Karpas-422 (cell line): ENCODE measurements around the gene CIITA. TPM values are rescaled to one million over a fixed set of nuclear protein-coding genes. Genes with fewer than 3 reads are reported as not detected.
"Not testable (repeated sequence)": the region's sequence is repeated elsewhere in the genome, so short reads cannot be mapped to it uniquely, and the experiment has no call there.

ENCODE experiments used
- DNase-seq: peaks from one replicate; pipeline ENCODE4 v3.0.0-alpha.2; 2015
- H2AFZ ChIP-seq: fragments of 200-600 bp; sonication (generic); 2 replicates; pipeline ENCODE4 v1.6.1; 2014; ENCODE audit warnings: antibody characterized with exemption, low read length, mixed read lengths
- H3K27ac ChIP-seq: fragments of 200-600 bp; sonication (generic); 2 replicates; pipeline ENCODE4 v1.5.1; 2014; ENCODE audit warnings: mild to moderate bottlenecking, low read length, moderate library complexity
- H3K27me3 ChIP-seq: fragments of 200-600 bp; sonication (generic); 2 replicates; pipeline ENCODE4 v1.6.1; 2014; ENCODE audit warnings: low read length, mixed read lengths
- H3K36me3 ChIP-seq: fragments of 200-600 bp; sonication (generic); 2 replicates; pipeline ENCODE4 v1.6.1; 2014; ENCODE audit warnings: low read length, mixed read lengths; ENCODE audit not compliant: insufficient read depth
- H3K4me1 ChIP-seq: fragments of 200-600 bp; sonication (generic); 2 replicates; pipeline ENCODE4 v1.6.1; 2014; ENCODE audit warnings: mild to moderate bottlenecking, low read length, mixed read lengths
- H3K4me2 ChIP-seq: fragments of 200-600 bp; sonication (generic); 2 replicates; pipeline ENCODE4 v1.6.1; 2014; ENCODE audit warnings: low read length, low read depth, mild to moderate bottlenecking; ENCODE audit not compliant: poor library complexity, severe bottlenecking
- H3K4me3 ChIP-seq: fragments of 200-600 bp; sonication (generic); 2 replicates; pipeline ENCODE4 v1.5.1; 2014; ENCODE audit warnings: mild to moderate bottlenecking, antibody characterized with exemption, low read length, mixed read lengths
- H3K79me2 ChIP-seq: fragments of 200-600 bp; sonication (generic); 2 replicates; pipeline ENCODE4 v1.6.1; 2014; ENCODE audit warnings: mild to moderate bottlenecking, low read length, mixed read lengths
- H3K9ac ChIP-seq: fragments of 200-600 bp; sonication (generic); 2 replicates; pipeline ENCODE4 v1.6.0; 2014; ENCODE audit warnings: low read length
- H3K9me2 ChIP-seq: fragments of 200-600 bp; sonication (generic), shearing (Covaris generic); replicated peaks from 2 replicates; pipeline ENCODE4 v1.6.0; 2014; ENCODE audit warnings: mild to moderate bottlenecking, low read length, moderate library complexity; ENCODE audit not compliant: insufficient read depth
- H3K9me3 ChIP-seq: fragments of 300-700, 200-600 bp; sonication (generic); 2 replicates; pipeline ENCODE4 v1.6.1; 2014; ENCODE audit warnings: low read length, mixed read lengths
- H4K20me1 ChIP-seq: fragments of 200-600 bp; sonication (generic); 2 replicates; pipeline ENCODE4 v1.6.1; 2014; ENCODE audit warnings: mild to moderate bottlenecking, antibody characterized with exemption, low read length, low read depth; ENCODE audit not compliant: insufficient read depth
- total RNA-seq: library from RNA; depleted of rRNA; stranded (reverse); fragments of >200 nt; shearing (Covaris generic); gene quantifications from 2 replicates; pipeline ENCODE4 v1.2.3, GENCODE V29; 2014; ENCODE audit warnings: low replicate concordance

CIITA gene
- total RNA-seq, 1 experiment from 2014 or later: 66.2 TPM

DNA sequence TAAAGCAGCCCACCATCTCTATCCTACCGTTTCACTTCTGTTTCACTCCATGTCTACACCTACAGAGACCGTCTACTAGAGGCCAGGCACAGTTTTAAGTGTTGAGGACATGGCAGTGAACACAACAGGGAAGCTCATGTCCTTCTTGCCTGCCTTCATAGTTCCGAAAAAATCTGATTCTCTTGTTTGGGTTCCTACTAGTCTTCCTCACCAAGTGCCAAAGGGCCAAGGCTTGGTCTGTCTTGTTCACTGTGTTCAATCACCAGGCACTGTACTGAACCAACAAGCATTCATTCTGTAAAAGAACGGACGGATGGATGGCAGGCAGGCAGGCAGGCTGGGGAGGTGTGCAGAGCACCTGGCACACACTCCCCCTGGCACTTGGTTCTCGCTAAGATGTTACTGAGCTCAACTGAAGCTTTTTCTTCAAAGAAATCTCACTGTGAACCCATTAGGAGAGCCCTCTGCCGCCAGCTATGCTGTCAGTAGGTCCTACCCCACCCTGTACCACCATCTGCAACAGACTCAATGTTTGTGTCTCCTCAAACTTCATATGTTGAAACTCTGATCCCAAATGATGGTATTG lies 62.7 kb downstream of the CIITA start:
- Histone ChIP-seq H3K4me2 (peak overlapping the region; percentile 100), H3K9ac (peak overlapping the region; percentile 96), H3K79me2 (peaks cover 70% of the 10 kb centered on the region), H3K9me2 (no peaks in the 10 kb centered on the region), H2AFZ (no peak overlapping the region), H3K27ac (peak overlapping the region; percentile 91), H4K20me1 (peaks cover 25% of the 10 kb centered on the region), H3K4me3 (peak overlapping the region; percentile 98), H3K4me1 (peaks cover 58% of the 10 kb centered on the region), H3K9me3 (no peaks in the 10 kb centered on the region), H3K27me3 (no peaks in the 10 kb centered on the region), H3K36me3 (peaks cover 12% of the 10 kb centered on the region; the same call in 1 of the 2 replicates)
- DNase-seq: no peak

DNA sequence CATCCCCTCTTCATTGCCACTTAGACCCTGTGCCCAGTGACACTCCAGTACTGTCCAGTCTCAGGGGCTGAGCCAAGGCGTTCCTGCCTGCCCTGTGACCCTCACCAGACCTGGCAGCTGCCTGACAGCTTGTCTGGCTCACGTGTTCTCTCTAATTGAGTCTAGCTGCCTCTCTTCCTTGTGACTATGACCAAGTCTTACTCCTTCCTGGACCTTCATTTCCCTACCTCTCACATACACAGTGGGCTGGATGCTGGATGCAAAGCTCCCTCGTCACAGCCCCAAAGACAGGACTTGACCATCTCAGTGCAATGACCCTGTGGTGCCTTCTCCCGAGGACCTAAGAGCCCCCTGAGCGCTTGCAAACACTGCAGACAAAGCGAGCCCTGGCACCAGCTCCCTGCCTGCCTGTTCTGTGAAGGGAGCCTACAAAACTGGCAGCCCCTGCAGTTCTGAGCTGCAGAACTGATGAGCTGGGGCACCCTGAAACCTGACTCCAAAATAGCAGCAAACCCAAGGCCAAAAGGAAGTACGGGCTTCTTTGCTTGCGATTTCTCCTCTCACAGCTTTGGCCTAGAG lies 63.6 kb downstream of the CIITA start:
- Histone ChIP-seq H3K79me2 (peaks cover 64% of the 10 kb centered on the region), H3K4me2 (peak overlapping the region; percentile 100), H3K27ac (peak overlapping the region; percentile 91), H3K9me2 (no peaks in the 10 kb centered on the region), H3K4me3 (peak overlapping the region; percentile 98), H3K9ac (peak overlapping the region; percentile 96), H2AFZ (no peak overlapping the region), H4K20me1 (peaks cover 25% of the 10 kb centered on the region), H3K36me3 (peaks cover 12% of the 10 kb centered on the region; the same call in 1 of the 2 replicates), H3K4me1 (peaks cover 65% of the 10 kb centered on the region), H3K9me3 (no peaks in the 10 kb centered on the region), H3K27me3 (no peaks in the 10 kb centered on the region)
- peak; percentile 86 for DNase-seq

DNA sequence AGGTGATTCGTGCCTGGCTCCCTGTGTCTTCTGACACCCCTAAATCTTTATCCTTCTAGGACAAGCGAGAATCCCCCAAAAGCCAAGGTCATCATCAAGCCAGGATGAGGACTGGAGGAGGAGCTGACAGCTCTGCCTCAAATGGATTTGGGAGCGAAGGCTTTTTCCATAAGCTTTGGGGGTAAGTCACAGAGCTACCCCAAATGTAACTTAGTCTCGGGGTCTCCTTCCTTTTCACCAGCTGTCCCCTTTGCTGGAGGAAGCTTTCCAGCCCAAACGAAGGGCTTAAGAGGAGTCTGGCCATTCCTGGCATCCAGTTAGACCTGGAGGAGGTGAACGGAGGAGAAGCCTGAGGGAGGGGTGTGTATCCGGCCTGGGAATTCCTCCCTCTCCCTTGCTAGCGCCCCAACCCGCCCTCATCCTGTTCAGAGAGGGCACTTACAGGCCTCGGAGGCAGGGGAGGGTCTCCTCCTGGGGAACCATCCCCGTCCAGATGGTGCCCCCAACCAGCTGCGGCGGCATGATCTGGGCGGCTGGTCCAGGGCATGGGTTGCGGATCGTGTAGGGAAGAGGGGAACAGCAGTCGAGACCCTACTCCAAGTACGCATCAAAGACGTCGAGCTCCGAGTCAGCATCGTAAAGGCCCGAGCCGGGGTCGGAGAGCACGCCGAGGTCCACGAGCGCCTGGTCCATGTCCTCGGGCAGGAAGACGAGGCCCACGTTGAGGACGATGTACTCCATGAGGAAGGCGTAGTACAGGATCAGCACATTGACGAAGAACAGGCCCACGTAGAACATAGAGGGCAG lies 64.3 kb downstream of the CIITA start:
- peak overlapping the region; percentile 98 for H3K4me3 ChIP-seq
- H3K4me1 ChIP-seq: peaks cover 71% of the 10 kb centered on the region
- H3K4me2 ChIP-seq: peak overlapping the region; percentile 100
- H3K27me3 ChIP-seq: no peaks in the 10 kb centered on the region
- peak overlapping the region; percentile 91 for H3K27ac ChIP-seq
- H3K9me3 ChIP-seq: no peaks in the 10 kb centered on the region
- H4K20me1 ChIP-seq: peaks cover 25% of the 10 kb centered on the region
- peaks cover 60% of the 10 kb centered on the region for H3K79me2 ChIP-seq
- H3K9me2 ChIP-seq: no peaks in the 10 kb centered on the region
- peak overlapping the region; percentile 96 for H3K9ac ChIP-seq
- peak; percentile 51 for DNase-seq
- H2AFZ ChIP-seq: no peak overlapping the region
- H3K36me3 ChIP-seq: peaks cover 12% of the 10 kb centered on the region; the same call in 1 of the 2 replicates

DNA sequence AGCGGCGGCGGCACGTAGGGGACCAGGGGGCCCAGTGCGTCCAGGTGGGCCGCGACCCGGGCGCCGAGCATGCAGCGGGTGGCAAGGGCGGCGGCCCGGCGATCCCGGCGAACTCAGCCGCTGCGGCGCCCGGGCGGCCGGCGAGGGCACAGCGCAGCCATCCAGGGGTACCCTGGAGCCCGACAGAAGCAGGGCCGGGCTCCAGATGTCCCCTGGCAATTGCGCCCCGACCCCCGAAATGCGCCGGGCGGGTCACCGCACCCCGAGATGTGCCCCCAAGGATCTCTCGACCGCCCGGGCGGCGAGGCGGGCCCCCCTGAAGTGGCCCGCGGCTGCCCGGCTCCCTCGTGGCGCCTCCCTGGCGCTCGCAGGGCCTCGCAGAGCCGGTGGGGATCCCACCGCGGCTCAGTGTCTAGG lies 64.9 kb downstream of the CIITA start:
- Histone ChIP-seq H3K27ac (peak overlapping the region; percentile 91; the same call in 1 of the 2 replicates), H3K4me2 (peak overlapping the region; percentile 100), H3K9ac (peak overlapping the region; percentile 96), H3K79me2 (peaks cover 54% of the 10 kb centered on the region), H3K4me3 (peak overlapping the region; percentile 98), H4K20me1 (peaks cover 25% of the 10 kb centered on the region), H3K36me3 (peaks cover 12% of the 10 kb centered on the region; the same call in 1 of the 2 replicates), H3K4me1 (peaks cover 70% of the 10 kb centered on the region)
- not testable (repeated sequence) for H2AFZ ChIP-seq, H3K9me2 ChIP-seq, H3K9me3 ChIP-seq, H3K27me3 ChIP-seq
- DNase-seq: peak; percentile 58

DNA sequence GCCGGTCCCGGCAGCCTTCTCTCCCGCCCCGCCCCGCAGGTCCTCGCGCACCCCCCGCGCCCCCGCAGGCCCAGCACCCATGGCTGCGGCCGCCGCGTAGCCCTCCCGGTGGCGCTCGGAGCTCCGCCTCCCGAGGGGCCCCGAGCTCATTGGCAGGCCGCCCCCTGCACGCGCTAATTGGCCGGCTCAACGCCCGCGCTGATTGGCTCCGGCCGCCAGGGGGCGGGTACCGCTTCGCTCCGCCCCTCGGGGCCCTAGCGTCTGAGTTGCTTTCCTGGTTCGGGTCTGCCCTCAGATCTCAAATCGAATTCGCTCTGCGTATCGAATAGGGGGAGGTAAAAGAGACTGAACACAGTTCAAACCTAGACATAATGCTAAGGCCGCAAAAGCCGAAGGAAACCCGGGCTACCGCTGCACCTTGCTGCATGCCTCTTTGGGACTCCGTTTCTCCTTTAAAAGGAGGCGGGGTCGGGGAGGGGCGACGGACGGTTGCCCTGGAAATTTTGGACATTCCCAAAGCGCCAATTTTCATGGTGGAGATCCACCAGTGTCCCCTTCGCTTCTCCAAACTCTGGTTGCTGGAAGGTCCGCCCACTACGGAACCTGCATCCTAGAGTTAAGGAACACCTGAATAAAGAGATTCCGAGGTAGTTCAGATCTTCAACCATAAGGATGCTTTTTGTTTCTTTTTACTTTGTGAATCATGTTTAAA lies 65.5 kb downstream of the CIITA start, which contains the start of gene DEXI:
DEXI (minus strand) TSS at position 117 of the 712 bp plus-strand sequence. CDS start 463 bp downstream, outside the sequence.
- peak within 1 kb of the TSS; percentile 55; the same call in 1 of the 2 replicates for H2AFZ ChIP-seq
- peak within 1 kb of the TSS; percentile 96 for H3K9ac ChIP-seq
- H3K27me3 ChIP-seq: no peaks in the 10 kb centered on the region
- peaks cover 30% of the 10 kb centered on the region for H4K20me1 ChIP-seq
- peak within 1 kb of the TSS; percentile 98 for H3K4me3 ChIP-seq
- H3K9me2 ChIP-seq: no peaks in the 10 kb centered on the region
- peaks cover 64% of the 10 kb centered on the region for H3K4me1 ChIP-seq
- peak within 1 kb of the TSS; percentile 100 for H3K4me2 ChIP-seq
- peaks cover 48% of the 10 kb centered on the region for H3K79me2 ChIP-seq
- peak within 1 kb of the TSS; percentile 91 for H3K27ac ChIP-seq
- peak; percentile 97 for DNase-seq
- no peaks in the 10 kb centered on the region for H3K9me3 ChIP-seq
- H3K36me3 ChIP-seq: peaks cover 12% of the 10 kb centered on the region; the same call in 1 of the 2 replicates

DNA sequence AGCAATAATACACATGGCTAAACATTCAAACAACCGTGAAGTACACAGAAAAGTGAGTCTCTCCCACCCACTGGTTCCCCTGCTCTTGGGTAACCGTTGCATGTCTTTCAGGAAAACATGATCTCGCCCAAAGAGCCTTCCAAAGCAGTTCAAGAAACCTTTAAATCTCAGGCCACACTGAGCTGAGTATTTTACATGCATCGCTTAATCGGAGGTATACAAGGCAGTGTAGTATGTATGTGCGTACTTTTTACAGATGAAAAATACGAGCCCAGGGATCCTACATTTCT lies 66.0 kb downstream of the CIITA start:
- Histone ChIP-seq H3K9ac (no peak overlapping the region), H3K79me2 (peaks cover 43% of the 10 kb centered on the region), H3K27ac (no peak overlapping the region)

DNA sequence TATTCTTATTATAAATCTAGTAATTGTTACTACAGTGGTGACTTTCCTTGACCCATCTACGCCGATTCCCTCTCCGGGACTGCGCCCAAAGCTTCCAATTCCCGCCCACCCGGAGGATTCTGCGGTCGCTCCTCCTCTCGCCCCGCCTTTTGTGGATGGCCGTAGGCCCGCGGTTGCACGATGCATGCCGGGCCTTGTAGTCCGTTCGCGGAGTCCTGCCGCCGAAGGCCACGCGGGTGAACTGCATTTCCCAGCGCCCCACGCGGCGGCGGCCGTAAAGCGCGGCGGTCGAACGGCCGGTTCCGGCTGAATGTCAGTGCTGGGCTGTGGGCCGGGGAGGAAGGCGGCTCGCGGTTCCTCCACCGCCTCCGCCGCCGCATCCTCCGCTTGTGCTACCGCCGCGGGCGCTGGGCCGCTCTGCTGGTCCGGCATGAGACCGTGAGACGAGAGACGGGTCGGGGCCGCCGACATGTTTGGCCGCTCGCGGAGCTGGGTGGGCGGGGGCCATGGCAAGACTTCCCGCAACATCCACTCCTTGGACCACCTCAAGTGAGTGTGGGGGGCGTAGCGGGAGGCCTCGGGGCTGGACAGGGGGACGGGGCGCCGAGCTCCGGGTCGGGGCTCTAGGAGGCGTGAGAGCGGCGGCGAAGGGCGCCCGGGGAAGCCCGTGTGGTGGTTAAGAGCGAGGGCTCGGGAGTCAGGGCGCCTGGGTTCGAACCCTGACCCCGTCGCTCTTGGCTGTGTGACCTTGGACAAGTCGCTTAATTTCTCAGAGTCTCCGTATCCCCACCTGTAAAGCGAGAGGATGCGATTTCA lies 67.5 kb downstream of the CIITA start, which contains the start of gene CLEC16A:
CLEC16A (plus strand) TSS at position 316 of the 816 bp plus-strand sequence; CDS start at position 470, 154 bp downstream.
- peaks cover 57% of the 10 kb centered on the region for H3K4me1 ChIP-seq
- peaks cover 29% of the 10 kb centered on the region for H3K79me2 ChIP-seq
- no peak within 1 kb of the TSS for H3K27ac ChIP-seq

More for the DNA sequence above, 66.0 kb downstream of the CIITA start:
- H3K4me2 ChIP-seq: peak overlapping the region; percentile 100
- H4K20me1 ChIP-seq: peaks cover 30% of the 10 kb centered on the region
- H3K4me3 ChIP-seq: peak overlapping the region; percentile 98; the same call in 1 of the 2 replicates
- H3K9me3 ChIP-seq: no peaks in the 10 kb centered on the region
- H3K36me3 ChIP-seq: peaks cover 12% of the 10 kb centered on the region; the same call in 1 of the 2 replicates
- no peak overlapping the region for H2AFZ ChIP-seq
- peaks cover 59% of the 10 kb centered on the region for H3K4me1 ChIP-seq
- no peaks in the 10 kb centered on the region for H3K27me3 ChIP-seq
- DNase-seq: no peak
- H3K9me2 ChIP-seq: no peaks in the 10 kb centered on the region

More for the DNA sequence above, 67.5 kb downstream of the CIITA start, which contains the start of gene CLEC16A:
- Histone ChIP-seq H3K4me3 (peak within 1 kb of the TSS; percentile 96), H3K9me2 (no peaks in the 10 kb centered on the region), H3K36me3 (0 out of 2 replicates have a peak, but pooled peaks cover 5% of the 10 kb centered on the region), H4K20me1 (peaks cover 23% of the 10 kb centered on the region), H3K9ac (peak within 1 kb of the TSS; percentile 92), H3K27me3 (no peaks in the 10 kb centered on the region), H3K4me2 (peak within 1 kb of the TSS; percentile 90), H2AFZ (peak within 1 kb of the TSS; percentile 81; the same call in 1 of the 2 replicates), H3K9me3 (no peaks in the 10 kb centered on the region)
- peak; percentile 98 for DNase-seq
